HG02588 (cell line): ENCODE measurements around the gene UBASH3A.

Experiments used
- ATAC-seq: cut with Tn5 transposase; IDR thresholded peaks from one replicate; pipeline ENCODE4 v1.9.1; 2021; ENCODE audit warnings: mild to moderate bottlenecking, moderate library complexity; ENCODE audit not compliant: unreplicated experiment

The UBASH3A gene

GRCh38 chr21:42447182-42447581 is 43.5 kb downstream of the UBASH3A start:
- ATAC-seq: no peak

- no peak for ATAC-seq
These were observed 44.0 kb downstream of the UBASH3A start for GRCh38 chr21:42447732-42448131.

GRCh38 chr21:42448686-42449085 is 45.0 kb downstream of the UBASH3A start:
- ATAC-seq: no peak

GRCh38 chr21:42451941-42452340 is 48.2 kb downstream of the UBASH3A start:
- ATAC-seq: no peak

GRCh38 chr21:42452401-42453223 is 48.9 kb downstream of the UBASH3A start:
- no peak for ATAC-seq

- no peak for ATAC-seq
These were observed 49.7 kb downstream of the UBASH3A start for GRCh38 chr21:42453224-42453985.

- ATAC-seq: no peak
These were observed 50.4 kb downstream of the UBASH3A start for GRCh38 chr21:42453986-42454570.

- ATAC-seq: no peak
These were observed 51.1 kb downstream of the UBASH3A start for GRCh38 chr21:42454786-42455185.

GRCh38 chr21:42455196-42455595 is 51.5 kb downstream of the UBASH3A start:
- no peak for ATAC-seq

GRCh38 chr21:42455754-42456440 is 52.2 kb downstream of the UBASH3A start:
- ATAC-seq: no peak

- no peak for ATAC-seq
These were observed 52.8 kb downstream of the UBASH3A start for GRCh38 chr21:42456457-42456856.

- ATAC-seq: no peak
These were observed 55.4 kb downstream of the UBASH3A start for GRCh38 chr21:42459082-42459460.

GRCh38 chr21:42459546-42460215 is 56.0 kb downstream of the UBASH3A start:
- no peak for ATAC-seq

- ATAC-seq: peak; percentile 42
These were observed 56.9 kb downstream of the UBASH3A start for GRCh38 chr21:42460391-42461184.

- no peak for ATAC-seq
These were observed 57.5 kb downstream of the UBASH3A start for GRCh38 chr21:42461185-42461520.

GRCh38 chr21:42461881-42462877 is 58.5 kb downstream of the UBASH3A start:
- no peak for ATAC-seq

- no peak for ATAC-seq
These were observed 60.3 kb downstream of the UBASH3A start for GRCh38 chr21:42463861-42464515.
